Measurements from ENCODE around the gene PPP1R3G.
"Not testable (repeated sequence)": the region's sequence is repeated elsewhere in the genome, so short reads cannot be mapped to it uniquely, and the experiment has no call there.

Gene PPP1R3G

GRCh38 chr6:5112066-5112799 is 27.1 kb downstream of the PPP1R3G start:
- DNase-seq (ENCODE audit: extremely low spot score, insufficient read length, low read depth) (no peak), FAIRE-seq (no peak)

- no peak for FAIRE-seq
- DNase-seq (ENCODE audit: extremely low spot score, insufficient read length, low read depth), result no peak
Measured at GRCh38 chr6:5113096-5113495, 28.0 kb downstream of the PPP1R3G start.

- FAIRE-seq (no peak), DNase-seq (ENCODE audit: extremely low spot score, insufficient read length, low read depth) (no peak)
Measured at GRCh38 chr6:5115168-5115567, 30.0 kb downstream of the PPP1R3G start.

- no peak for FAIRE-seq
- DNase-seq (ENCODE audit: extremely low spot score, insufficient read length, low read depth), result no peak
Measured at GRCh38 chr6:5116243-5116991, 31.3 kb downstream of the PPP1R3G start.

- FAIRE-seq, result no peak
- DNase-seq (ENCODE audit: extremely low spot score, insufficient read length, low read depth), result no peak
Measured at GRCh38 chr6:5119090-5119951, 34.2 kb downstream of the PPP1R3G start.

- DNase-seq (ENCODE audit: extremely low spot score, insufficient read length, low read depth), result no peak
- no peak for FAIRE-seq
Measured at GRCh38 chr6:5120011-5120410, 34.9 kb downstream of the PPP1R3G start.

- not testable (repeated sequence) for FAIRE-seq; DNase-seq (ENCODE audit: extremely low spot score, insufficient read length, low read depth)
Measured at GRCh38 chr6:5120543-5120942, 35.4 kb downstream of the PPP1R3G start.

GRCh38 chr6:5121479-5121878 is 36.3 kb downstream of the PPP1R3G start:
- DNase-seq (ENCODE audit: extremely low spot score, insufficient read length, low read depth), result no peak
- FAIRE-seq, result no peak

GRCh38 chr6:5121956-5122355 is 36.8 kb downstream of the PPP1R3G start:
- no peak for DNase-seq (ENCODE audit: extremely low spot score, insufficient read length, low read depth)
- FAIRE-seq, result no peak

GRCh38 chr6:5122504-5123112 is 37.5 kb downstream of the PPP1R3G start:
- FAIRE-seq (no peak), DNase-seq (ENCODE audit: extremely low spot score, insufficient read length, low read depth) (no peak)

- no peak for FAIRE-seq
- DNase-seq (ENCODE audit: extremely low spot score, insufficient read length, low read depth), result no peak
Measured at GRCh38 chr6:5123296-5124143, 38.4 kb downstream of the PPP1R3G start.

GRCh38 chr6:5124526-5124925 is 39.4 kb downstream of the PPP1R3G start:
- DNase-seq (ENCODE audit: extremely low spot score, insufficient read length, low read depth), result no peak
- FAIRE-seq, result no peak

GRCh38 chr6:5125152-5126006 is 40.2 kb downstream of the PPP1R3G start:
- DNase-seq (ENCODE audit: extremely low spot score, insufficient read length, low read depth), result no peak
- FAIRE-seq, result no peak

- DNase-seq (ENCODE audit: extremely low spot score, insufficient read length, low read depth), result no peak
- FAIRE-seq, result no peak
Measured at GRCh38 chr6:5126214-5126613, 41.1 kb downstream of the PPP1R3G start.

- FAIRE-seq (no peak), DNase-seq (ENCODE audit: extremely low spot score, insufficient read length, low read depth) (no peak)
Measured at GRCh38 chr6:5127106-5127687, 42.1 kb downstream of the PPP1R3G start.

GRCh38 chr6:5128351-5128750 is 43.2 kb downstream of the PPP1R3G start:
- no peak for DNase-seq (ENCODE audit: extremely low spot score, insufficient read length, low read depth)

GRCh38 chr6:5130135-5130866 is 45.2 kb downstream of the PPP1R3G start:
- DNase-seq (ENCODE audit: extremely low spot score, insufficient read length, low read depth) (no peak), FAIRE-seq (no peak)

More at GRCh38 chr6:5128351-5128750, 43.2 kb downstream of the PPP1R3G start:
- FAIRE-seq, result no peak

Measured in GM18507 (cell line).